ENCODE results near the gene PTEN.

PTEN gene

GRCh38 chr10:87817609-87818504 lies 45.6 kb upstream of the PTEN start, which contains the start of gene ATAD1 (continued):
- TF ChIP-seq, protein P1, sequence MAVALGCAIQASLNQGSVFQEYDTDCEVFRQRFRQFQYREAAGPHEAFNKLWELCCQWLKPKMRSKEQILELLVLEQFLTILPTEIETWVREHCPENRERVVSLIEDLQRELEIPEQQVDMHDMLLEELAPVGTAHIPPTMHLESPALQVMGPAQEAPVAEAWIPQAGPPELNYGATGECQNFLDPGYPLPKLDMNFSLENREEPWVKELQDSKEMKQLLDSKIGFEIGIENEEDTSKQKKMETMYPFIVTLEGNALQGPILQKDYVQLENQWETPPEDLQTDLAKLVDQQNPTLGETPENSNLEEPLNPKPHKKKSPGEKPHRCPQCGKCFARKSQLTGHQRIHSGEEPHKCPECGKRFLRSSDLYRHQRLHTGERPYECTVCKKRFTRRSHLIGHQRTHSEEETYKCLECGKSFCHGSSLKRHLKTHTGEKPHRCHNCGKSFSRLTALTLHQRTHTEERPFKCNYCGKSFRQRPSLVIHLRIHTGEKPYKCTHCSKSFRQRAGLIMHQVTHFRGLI (tag by site-specific recombination; IDR thresholded peaks at IDR 0.05), result no peak
- TF ChIP-seq ZNF785 (tag by site-specific recombination; IDR thresholded peaks at IDR 0.05), result no peak
- TF ChIP-seq, protein P2, sequence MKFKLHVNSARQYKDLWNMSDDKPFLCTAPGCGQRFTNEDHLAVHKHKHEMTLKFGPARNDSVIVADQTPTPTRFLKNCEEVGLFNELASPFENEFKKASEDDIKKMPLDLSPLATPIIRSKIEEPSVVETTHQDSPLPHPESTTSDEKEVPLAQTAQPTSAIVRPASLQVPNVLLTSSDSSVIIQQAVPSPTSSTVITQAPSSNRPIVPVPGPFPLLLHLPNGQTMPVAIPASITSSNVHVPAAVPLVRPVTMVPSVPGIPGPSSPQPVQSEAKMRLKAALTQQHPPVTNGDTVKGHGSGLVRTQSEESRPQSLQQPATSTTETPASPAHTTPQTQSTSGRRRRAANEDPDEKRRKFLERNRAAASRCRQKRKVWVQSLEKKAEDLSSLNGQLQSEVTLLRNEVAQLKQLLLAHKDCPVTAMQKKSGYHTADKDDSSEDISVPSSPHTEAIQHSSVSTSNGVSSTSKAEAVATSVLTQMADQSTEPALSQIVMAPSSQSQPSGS (tag by site-specific recombination; IDR thresholded peaks at IDR 0.05; ENCODE audit: low read depth), result no peak
- peak; percentile 76 for TF ChIP-seq ZBTB20 (tag by site-specific recombination; IDR thresholded peaks at IDR 0.05)
- TF ChIP-seq ZBTB49 (tag by site-specific recombination; IDR thresholded peaks at IDR 0.05; ENCODE audit: low read depth), result no peak
- 0 out of 2 replicates have a peak, but pooled peaks have one; percentile 21 for TF ChIP-seq ZNF2 (tag by site-specific recombination; IDR thresholded peaks at IDR 0.05)
- TF ChIP-seq ZFHX2 (tag by site-specific recombination; conservative IDR thresholded peaks at IDR 0.05), result peak; percentile 33
- peak; percentile 96 for TF ChIP-seq GLIS1 (tag by site-specific recombination; IDR thresholded peaks at IDR 0.05)
- TF ChIP-seq ZNF174 (tag by site-specific recombination; IDR thresholded peaks at IDR 0.05), result no peak
- no peak; the same call in 1 of the 2 replicates for TF ChIP-seq ZFP69B (tag by site-specific recombination; IDR thresholded peaks at IDR 0.05)
- TF ChIP-seq ZNF585B (tag by site-specific recombination; IDR thresholded peaks at IDR 0.05), result no peak
- 0 out of 2 replicates have a peak, but pooled peaks have one; percentile 55 for TF ChIP-seq KLF1 (tag by site-specific recombination; IDR thresholded peaks at IDR 0.05)
- no peak for TF ChIP-seq ZNF114 (tag by site-specific recombination; IDR thresholded peaks at IDR 0.05)
- TF ChIP-seq, protein P3, sequence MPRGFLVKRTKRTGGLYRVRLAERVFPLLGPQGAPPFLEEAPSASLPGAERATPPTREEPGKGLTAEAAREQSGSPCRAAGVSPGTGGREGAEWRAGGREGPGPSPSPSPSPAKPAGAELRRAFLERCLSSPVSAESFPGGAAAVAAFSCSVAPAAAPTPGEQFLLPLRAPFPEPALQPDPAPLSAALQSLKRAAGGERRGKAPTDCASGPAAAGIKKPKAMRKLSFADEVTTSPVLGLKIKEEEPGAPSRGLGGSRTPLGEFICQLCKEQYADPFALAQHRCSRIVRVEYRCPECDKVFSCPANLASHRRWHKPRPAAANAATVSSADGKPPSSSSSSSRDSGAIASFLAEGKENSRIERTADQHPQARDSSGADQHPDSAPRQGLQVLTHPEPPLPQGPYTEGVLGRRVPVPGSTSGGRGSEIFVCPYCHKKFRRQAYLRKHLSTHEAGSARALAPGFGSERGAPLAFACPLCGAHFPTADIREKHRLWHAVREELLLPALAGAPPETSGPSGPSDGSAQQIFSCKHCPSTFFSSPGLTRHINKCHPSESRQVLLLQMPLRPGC (tag by site-specific recombination; IDR thresholded peaks at IDR 0.05), result peak; percentile 18; the same call in 1 of the 2 replicates
- no peak for TF ChIP-seq ZNF138 (tag by site-specific recombination; IDR thresholded peaks at IDR 0.05; ENCODE audit: borderline replicate concordance)
- TF ChIP-seq SP3 (tag by site-specific recombination; IDR thresholded peaks at IDR 0.05), result peak; percentile 50; the same call in 1 of the 2 replicates
- TF ChIP-seq KLF9 (tag by site-specific recombination; IDR thresholded peaks at IDR 0.05; ENCODE audit: low read depth), result peak; percentile 95
- TF ChIP-seq ZNF404 (tag by site-specific recombination; IDR thresholded peaks at IDR 0.05), result no peak
- no peak for TF ChIP-seq ZNF112 (tag by site-specific recombination; IDR thresholded peaks at IDR 0.05)
- TF ChIP-seq ZNF175 (tag by site-specific recombination; IDR thresholded peaks at IDR 0.05), result no peak
- no peak for TF ChIP-seq ZNF707 (tag by site-specific recombination; IDR thresholded peaks at IDR 0.05)
- TF ChIP-seq TRIM28 (IDR thresholded peaks at IDR 0.05; ENCODE audit: borderline replicate concordance, low read length), result no peak
- no peak for TF ChIP-seq ZNF16 (tag by site-specific recombination; IDR thresholded peaks at IDR 0.05; ENCODE audit: low read depth)
- no peak for TF ChIP-seq ZNF776 (tag by site-specific recombination; IDR thresholded peaks at IDR 0.05; ENCODE audit: borderline replicate concordance)
- no peak for TF ChIP-seq RBAK (tag by site-specific recombination; IDR thresholded peaks at IDR 0.05)
- no peak for TF ChIP-seq ZNF555 (tag by site-specific recombination; conservative IDR thresholded peaks at IDR 0.05)
- TF ChIP-seq ZNF146 (tag by site-specific recombination; IDR thresholded peaks at IDR 0.05), result 0 out of 2 replicates have a peak, but pooled peaks have one; percentile 9
- TF ChIP-seq, protein P4, sequence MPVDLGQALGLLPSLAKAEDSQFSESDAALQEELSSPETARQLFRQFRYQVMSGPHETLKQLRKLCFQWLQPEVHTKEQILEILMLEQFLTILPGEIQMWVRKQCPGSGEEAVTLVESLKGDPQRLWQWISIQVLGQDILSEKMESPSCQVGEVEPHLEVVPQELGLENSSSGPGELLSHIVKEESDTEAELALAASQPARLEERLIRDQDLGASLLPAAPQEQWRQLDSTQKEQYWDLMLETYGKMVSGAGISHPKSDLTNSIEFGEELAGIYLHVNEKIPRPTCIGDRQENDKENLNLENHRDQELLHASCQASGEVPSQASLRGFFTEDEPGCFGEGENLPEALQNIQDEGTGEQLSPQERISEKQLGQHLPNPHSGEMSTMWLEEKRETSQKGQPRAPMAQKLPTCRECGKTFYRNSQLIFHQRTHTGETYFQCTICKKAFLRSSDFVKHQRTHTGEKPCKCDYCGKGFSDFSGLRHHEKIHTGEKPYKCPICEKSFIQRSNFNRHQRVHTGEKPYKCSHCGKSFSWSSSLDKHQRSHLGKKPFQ (tag by site-specific recombination; IDR thresholded peaks at IDR 0.05), result no peak
- TF ChIP-seq ZNF621 (tag by site-specific recombination; IDR thresholded peaks at IDR 0.05), result no peak
- TF ChIP-seq ZNF394 (tag by site-specific recombination; IDR thresholded peaks at IDR 0.05; ENCODE audit: borderline replicate concordance), result peak; percentile 94
- peak; percentile 95 for TF ChIP-seq ZNF341 (tag by site-specific recombination; IDR thresholded peaks at IDR 0.05; ENCODE audit: low read depth)
- no peak for TF ChIP-seq ZNF426 (tag by site-specific recombination; IDR thresholded peaks at IDR 0.05)

Data from HEK293 (cell line).